Measurements from ENCODE around the gene ITGA8.
"Not testable (repeated sequence)": the region's sequence is repeated elsewhere in the genome, so short reads cannot be mapped to it uniquely, and the experiment has no call there.

Gene ITGA8

DNA sequence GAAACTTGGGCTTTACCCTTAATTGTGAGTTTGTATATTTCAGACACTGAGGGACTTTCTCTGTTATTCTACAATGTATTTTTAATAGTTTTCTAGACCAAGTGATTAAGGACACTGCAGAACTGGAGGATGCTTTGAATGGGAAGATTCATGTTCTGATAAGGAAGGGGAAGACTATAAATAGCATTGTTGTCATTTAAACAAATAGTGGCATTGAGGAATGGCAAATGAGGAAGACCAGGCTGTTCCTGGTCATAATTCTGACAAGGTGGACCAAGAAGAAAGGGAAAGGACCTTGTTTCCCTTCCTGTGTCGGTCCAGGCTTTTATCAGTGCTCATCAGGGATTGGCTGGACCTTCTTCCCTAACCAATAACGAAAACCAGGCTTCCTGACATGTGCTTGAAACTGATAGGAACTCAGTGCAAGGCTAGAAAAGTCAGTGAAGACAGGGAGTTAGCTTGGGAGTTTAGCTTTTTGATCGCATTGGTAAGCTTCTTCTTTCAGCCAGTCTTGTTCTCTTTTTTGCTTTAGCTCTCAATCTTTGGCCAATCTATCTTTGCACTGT, 116.2 kb downstream of the ITGA8 start:
- no peak for DNase-seq

DNA sequence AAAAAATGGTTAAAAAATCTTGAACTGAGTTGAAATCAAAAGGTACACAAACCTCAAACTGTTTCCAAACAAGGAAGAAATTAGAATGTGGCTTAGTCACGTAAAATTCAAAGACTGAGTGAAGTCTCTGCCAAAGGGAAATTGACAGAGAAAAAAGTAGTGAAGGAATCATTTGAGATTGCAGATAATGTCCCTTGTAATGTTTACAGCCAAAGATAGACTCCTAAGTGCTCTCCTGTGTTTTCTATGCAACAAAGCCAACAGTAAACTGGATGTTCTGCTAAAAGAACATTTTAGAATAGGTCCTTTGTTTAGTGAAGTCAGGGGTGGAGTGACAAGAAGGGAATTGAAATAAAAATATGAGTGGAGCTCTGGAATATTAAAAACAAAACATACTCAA, 117.9 kb downstream of the ITGA8 start:
- no peak for DNase-seq

DNA sequence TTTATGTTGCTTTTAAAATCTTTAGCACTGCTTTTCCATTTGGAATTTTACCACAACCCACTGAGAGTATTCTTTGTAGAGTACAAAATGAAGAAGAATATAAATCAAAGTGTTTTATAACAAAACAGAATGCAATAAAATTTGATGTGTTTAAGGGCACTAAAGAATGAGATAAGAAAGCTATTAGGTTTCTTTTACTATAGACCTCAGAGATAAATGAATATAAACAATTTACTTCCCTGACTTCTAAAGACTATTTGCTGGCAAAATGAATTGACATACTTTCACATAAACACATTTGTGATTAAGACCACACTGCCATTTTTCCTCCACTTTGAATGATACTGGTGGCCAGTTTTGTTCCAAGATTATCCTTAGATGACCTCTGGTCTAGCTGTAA, 124.5 kb downstream of the ITGA8 start:
- no peak for DNase-seq

GRCh38 chr10:15591937-15592336, 127.8 kb downstream of the ITGA8 start:
- DNase-seq, result no peak

DNA sequence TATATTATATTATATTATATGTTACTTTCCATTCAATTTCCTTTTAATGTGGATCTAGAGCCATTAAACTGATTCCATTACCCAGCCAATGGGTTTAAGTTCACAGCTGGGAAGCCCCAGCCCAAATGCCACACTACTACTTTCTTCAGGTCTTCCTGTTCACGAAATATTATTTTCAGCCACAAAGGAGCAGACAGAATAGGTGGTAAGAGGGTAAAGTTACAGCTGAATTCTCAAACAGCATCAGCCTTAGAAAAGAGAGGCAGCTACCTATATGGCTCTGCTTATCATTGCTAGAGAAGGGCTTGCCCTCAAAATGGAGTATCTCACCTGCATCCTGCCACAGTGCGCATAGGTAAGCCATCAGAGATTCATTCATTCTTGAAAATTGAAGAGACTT, 128.3 kb downstream of the ITGA8 start:
- DNase-seq, result no peak

DNA sequence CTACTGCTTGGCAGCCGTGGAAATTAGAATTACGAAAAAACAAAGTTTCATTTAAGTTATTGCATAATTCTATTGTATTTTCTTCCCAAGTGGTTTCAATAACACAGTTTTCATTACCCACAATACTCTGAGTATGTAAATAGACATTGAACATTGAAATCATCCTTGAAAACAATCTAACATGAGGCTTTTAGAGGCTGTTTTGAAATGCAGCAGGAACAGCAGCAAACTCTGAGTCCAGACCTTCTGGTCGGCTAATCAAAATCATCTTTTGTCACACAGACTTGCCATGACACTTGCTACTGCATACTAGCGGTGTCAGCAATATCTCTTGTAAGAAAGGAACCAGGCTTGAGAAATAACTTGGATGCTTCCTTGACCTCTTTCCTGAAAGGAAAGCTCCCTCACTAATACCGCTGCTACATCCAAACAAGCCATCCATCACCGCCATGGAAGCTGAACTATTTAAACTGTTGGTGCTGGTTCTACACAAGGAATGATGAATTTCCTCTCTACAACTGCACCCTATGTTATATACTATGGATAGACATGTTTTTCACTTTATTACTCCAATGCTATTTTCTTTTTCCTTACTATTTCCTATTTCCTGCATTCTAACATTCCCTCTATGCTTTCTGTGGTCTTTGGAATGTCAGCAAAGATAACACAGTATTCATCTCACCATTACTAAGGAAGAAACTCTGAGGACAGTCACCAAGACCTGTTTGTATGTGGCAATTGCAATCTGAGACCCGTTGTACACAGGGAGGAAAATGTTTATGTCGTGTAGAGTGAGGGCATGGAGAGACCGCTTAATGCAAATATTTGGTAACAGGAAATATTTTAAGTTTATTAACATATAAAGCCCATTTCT, 130.8 kb downstream of the ITGA8 start:
- DNase-seq, result no peak

- no peak for DNase-seq
Observed at GRCh38 chr10:15588151-15588550, 131.6 kb downstream of the ITGA8 start.

GRCh38 chr10:15587271-15587670, 132.5 kb downstream of the ITGA8 start:
- DNase-seq, result no peak

DNA sequence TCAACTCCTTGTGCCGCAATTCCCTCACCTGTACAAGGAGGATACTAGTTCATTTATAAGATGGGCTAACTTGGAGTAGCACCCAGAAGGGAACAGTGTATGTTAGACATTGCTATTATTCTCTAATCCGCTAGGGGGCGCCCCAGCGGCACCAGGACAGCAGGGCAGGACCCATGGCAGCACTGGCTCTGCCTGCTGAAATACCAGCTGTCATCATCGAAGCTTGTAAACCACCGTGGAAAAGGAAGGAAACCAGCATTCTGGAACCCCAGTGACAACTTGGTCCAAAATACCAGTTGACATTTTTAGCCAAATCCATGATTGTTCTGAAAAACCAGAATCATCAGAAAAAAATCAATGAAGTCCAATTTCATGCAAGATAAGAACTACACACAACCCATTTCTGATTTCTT, 134.4 kb downstream of the ITGA8 start:
- DNase-seq, result peak; percentile 67

GRCh38 chr10:15582972-15583371, 136.8 kb downstream of the ITGA8 start:
- DNase-seq, result not testable (repeated sequence)

- no peak for DNase-seq
Observed at GRCh38 chr10:15579605-15580004, 140.1 kb downstream of the ITGA8 start.

- DNase-seq, result no peak
Observed at GRCh38 chr10:15572531-15573045, 147.1 kb downstream of the ITGA8 start.

DNA sequence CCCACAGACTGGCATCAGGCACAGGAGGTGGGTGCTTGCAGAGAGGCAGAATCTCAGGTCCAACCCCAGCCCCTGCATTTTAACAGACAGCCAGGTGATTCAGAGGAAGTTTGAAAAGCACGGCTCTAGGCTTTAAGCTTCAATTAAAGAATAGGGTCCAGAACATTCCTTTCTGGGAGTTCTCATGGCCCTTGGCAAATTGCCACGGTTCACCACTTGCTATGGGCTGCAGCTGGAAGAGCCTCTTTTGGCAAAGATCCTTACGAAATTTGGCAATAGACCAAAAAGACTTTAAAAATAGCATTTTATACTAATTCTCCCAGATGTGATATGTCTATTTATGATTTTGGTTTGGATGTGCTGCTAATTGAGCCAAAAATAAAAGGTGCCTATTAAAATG, 148.1 kb downstream of the ITGA8 start:
- DNase-seq, result peak; percentile 57

GRCh38 chr10:15570738-15571339, 148.9 kb downstream of the ITGA8 start:
- DNase-seq, result no peak

DNA sequence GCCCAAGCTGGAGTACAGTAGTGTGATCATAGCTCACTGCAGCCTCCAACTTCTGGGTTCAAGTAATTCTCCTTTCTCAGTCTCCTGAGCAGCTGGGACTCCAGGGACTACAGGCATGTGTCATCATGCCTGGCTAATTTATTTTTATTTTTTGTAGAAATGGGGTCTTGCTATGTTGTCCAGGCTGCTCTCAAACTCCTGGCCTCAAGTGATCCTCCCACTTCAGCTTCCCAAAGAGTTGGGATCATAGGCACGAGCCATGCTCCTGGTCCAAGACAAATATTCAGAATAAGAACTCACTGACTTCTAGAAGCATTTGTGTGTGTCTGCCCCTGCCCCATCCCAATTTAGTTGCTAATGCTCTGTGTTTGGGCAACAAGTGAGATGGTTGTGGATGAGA, 151.8 kb downstream of the ITGA8 start:
- DNase-seq, result no peak

DNA sequence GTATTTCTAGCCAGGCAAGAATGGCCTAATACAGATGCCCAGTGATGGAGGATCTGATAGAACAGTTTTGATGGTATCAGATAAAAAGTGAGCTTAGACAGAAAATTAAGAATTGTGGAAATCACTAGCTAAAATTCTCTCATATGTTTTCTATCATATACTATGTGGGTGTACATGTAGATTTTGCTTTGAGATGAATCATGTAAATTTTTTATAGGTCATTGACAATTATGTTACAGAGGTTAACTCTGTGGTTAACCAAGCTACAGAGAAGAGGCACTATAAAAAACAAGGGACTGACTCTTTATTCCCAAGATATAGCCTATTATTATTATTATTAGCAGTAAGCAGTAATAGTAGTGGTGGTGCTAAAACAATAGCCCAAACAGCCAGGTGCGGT, 156.5 kb downstream of the ITGA8 start:
- no peak for DNase-seq

- DNase-seq, result no peak
Observed at GRCh38 chr10:15562578-15562977, 157.1 kb downstream of the ITGA8 start.

- DNase-seq, result no peak
Observed at GRCh38 chr10:15562116-15562515, 157.6 kb downstream of the ITGA8 start.

GRCh38 chr10:15558136-15558535, 161.6 kb downstream of the ITGA8 start:
- DNase-seq, result no peak

DNA sequence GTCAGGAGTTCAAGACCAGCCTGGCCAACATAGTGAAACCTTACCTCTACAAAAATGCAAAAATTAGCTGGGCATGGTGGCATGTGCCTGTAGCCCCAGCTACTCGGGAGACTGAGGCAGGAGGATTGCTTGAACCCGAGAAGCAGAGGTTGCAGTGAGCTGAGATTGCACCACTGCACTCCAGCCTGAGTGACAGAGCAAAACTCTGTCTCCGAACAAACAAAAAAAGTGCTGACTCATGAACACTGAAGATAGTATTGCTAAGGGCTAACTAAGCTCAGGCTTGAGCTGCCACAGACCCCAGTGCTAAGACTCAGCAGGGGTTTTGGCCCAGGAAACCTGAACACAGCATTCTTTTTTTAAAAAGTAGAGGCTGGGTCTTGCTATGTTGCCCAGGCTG, 162.6 kb downstream of the ITGA8 start:
- not testable (repeated sequence) for DNase-seq

- DNase-seq, result no peak
Observed at GRCh38 chr10:15550950-15551349, 168.8 kb downstream of the ITGA8 start.

GRCh38 chr10:15548331-15548730, 171.4 kb downstream of the ITGA8 start:
- no peak for DNase-seq

DNA sequence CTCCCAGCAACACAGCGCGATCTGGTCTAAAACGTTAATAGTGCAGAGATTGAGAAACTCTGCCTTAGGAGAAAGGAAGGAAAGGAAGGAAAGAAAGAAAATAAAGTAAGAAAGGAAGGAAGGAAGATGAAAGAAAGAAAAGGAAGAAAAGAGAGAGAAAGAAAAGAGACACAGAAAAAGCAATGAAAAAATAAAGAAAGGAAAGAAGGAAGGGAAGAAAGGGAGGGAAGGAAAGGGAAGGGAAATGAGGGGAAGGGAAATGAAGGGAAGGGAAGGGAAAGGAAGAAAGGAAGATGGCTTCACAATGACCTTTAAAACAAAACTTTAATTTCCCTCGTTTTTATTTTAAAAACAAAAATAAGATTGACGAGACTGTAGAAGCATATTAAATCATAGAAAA, 173.1 kb downstream of the ITGA8 start:
- no peak for DNase-seq

GRCh38 chr10:15545884-15546283, 173.8 kb downstream of the ITGA8 start:
- no peak for DNase-seq

Data from RPMI8226 (cell line).